ENCODE data around the gene TFPI2. TPM values are rescaled to one million over a fixed set of nuclear protein-coding genes. Genes with fewer than 3 reads are reported as not detected.

TFPI2 gene
- total RNA-seq (not detected), total RNA-seq (0 to 1.3 (median 0.02) reads per million in 172 experiments)
- polyA plus RNA-seq (2013, experiment 1 of 2) = not detected
- 0.10 TPM for polyA plus RNA-seq (2013, experiment 2 of 2)

GRCh38 chr7:93890464-93891068 is at the start of gene TFPI2:
Gene TFPI2 (minus strand): TSS chr7:93890753. CDS start chr7:93890678, 75 bp downstream.
- POLR2A ChIA-PET = no interaction called here
- no peak for TF ChIP-seq CTCF (IDR thresholded peaks at IDR 0.05)
- intact Hi-C loops (cut with DNase I, micrococcal nuclease) = no loop called here
- Mint-ChIP-seq H3K36me3 (ENCODE audit: low read depth) (no peaks in the 10 kb centered on the region), H3K27me3 (peaks cover 59% of the 10 kb centered on the region), H3K27ac (no peak within 1 kb of the TSS), H3K4me1 (ENCODE audit: low read depth) (peaks cover 9% of the 10 kb centered on the region), H3K4me3 (no peak within 1 kb of the TSS), H3K9me3 (no peaks in the 10 kb centered on the region)
- H3K9me3 ChIP-seq (ENCODE audit: control insufficient read depth in 1 of 2, insufficient read depth in 1 of 2, low read length in 2 of 2) = peaks cover 0 to 9% of the 10 kb centered on the region in 2 experiments
- H3K4me3 ChIP-seq (ENCODE audit: low read length) = no peak within 1 kb of the TSS
- CTCF ChIA-PET = no interaction called here
- no peak within 1 kb of the TSS for H3K27ac ChIP-seq (ENCODE audit: low read depth in 1 of 2, low read length in 2 of 2)
- H3K27me3 ChIP-seq (ENCODE audit: control insufficient read depth in 1 of 2, insufficient read depth in 2 of 2, low read length in 2 of 2) = peaks cover 12 to 21% of the 10 kb centered on the region in 2 experiments
- ATAC-seq (ENCODE audit: poor library complexity) (no peak), DNase-seq (no peak)
- H3K36me3 ChIP-seq (ENCODE audit: insufficient read depth, low read length) = no peaks in the 10 kb centered on the region
- H3K4me1 ChIP-seq (ENCODE audit: insufficient read depth, low read length) = peaks cover 3% of the 10 kb centered on the region

- H3K4me1 ChIP-seq (ENCODE audit: insufficient read depth, low read length) = no peaks in the 10 kb centered on the region
- H3K9me3 Mint-ChIP-seq = no peaks in the 10 kb centered on the region
- H3K4me3 ChIP-seq (ENCODE audit: low read length) = no peak overlapping the region
- no peaks in the 10 kb centered on the region for H3K4me1 Mint-ChIP-seq (ENCODE audit: low read depth)
- ATAC-seq (ENCODE audit: poor library complexity) (no peak), DNase-seq (no peak)
- H3K36me3 Mint-ChIP-seq (ENCODE audit: low read depth) = no peaks in the 10 kb centered on the region
- no peak overlapping the region for H3K27ac Mint-ChIP-seq
- H3K4me3 Mint-ChIP-seq = no peak overlapping the region
- ChIA-PET CTCF (interaction anchor here (1.0 kb wide), 1 partner anchor 10 kb away, joined by 3 read pairs; no protein-coding TSS in a partner anchor), POLR2A (no interaction called here)
- no peak overlapping the region for H3K27ac ChIP-seq (ENCODE audit: low read depth in 1 of 2, low read length in 2 of 2)
- no peaks in the 10 kb centered on the region for H3K27me3 ChIP-seq (ENCODE audit: control insufficient read depth in 1 of 2, insufficient read depth in 2 of 2, low read length in 2 of 2)
- H3K36me3 ChIP-seq (ENCODE audit: insufficient read depth, low read length) = no peaks in the 10 kb centered on the region
- TF ChIP-seq CTCF (IDR thresholded peaks at IDR 0.05) = no peak
- intact Hi-C loops (cut with DNase I, micrococcal nuclease) = no loop called here
- no peaks in the 10 kb centered on the region for H3K9me3 ChIP-seq (ENCODE audit: control insufficient read depth in 1 of 2, insufficient read depth in 1 of 2, low read length in 2 of 2)
- H3K27me3 Mint-ChIP-seq = no peaks in the 10 kb centered on the region
These were observed 47.7 kb upstream of the TFPI2 start for GRCh38 chr7:93938293-93938692.

- H3K27ac Mint-ChIP-seq = no peak overlapping the region
- DNase-seq (no peak), ATAC-seq (ENCODE audit: poor library complexity) (no peak)
- intact Hi-C loops (cut with DNase I, micrococcal nuclease) = no loop called here
- no peaks in the 10 kb centered on the region for H3K36me3 Mint-ChIP-seq (ENCODE audit: low read depth)
- Histone ChIP-seq H3K4me3 (ENCODE audit: low read length) (no peak overlapping the region), H3K4me1 (ENCODE audit: insufficient read depth, low read length) (no peaks in the 10 kb centered on the region), H3K27ac (ENCODE audit: low read depth in 1 of 2, low read length in 2 of 2) (no peak overlapping the region), H3K36me3 (ENCODE audit: insufficient read depth, low read length) (no peaks in the 10 kb centered on the region), H3K9me3 (ENCODE audit: control insufficient read depth in 1 of 2, insufficient read depth in 1 of 2, low read length in 2 of 2) (no peaks in the 10 kb centered on the region), H3K27me3 (ENCODE audit: control insufficient read depth in 1 of 2, insufficient read depth in 2 of 2, low read length in 2 of 2) (peaks cover 0 to 4% of the 10 kb centered on the region in 2 experiments)
- no peaks in the 10 kb centered on the region for H3K27me3 Mint-ChIP-seq
- no peaks in the 10 kb centered on the region for H3K4me1 Mint-ChIP-seq (ENCODE audit: low read depth)
- no peak for TF ChIP-seq CTCF (IDR thresholded peaks at IDR 0.05)
- no peaks in the 10 kb centered on the region for H3K9me3 Mint-ChIP-seq
- ChIA-PET POLR2A (no interaction called here), CTCF (no interaction called here)
- H3K4me3 Mint-ChIP-seq = no peak overlapping the region
These were observed 47.3 kb upstream of the TFPI2 start for GRCh38 chr7:93937818-93938217.

All from CD4-positive, alpha-beta T cell (primary cell).